Mesenchymal stem cell (in vitro differentiated cells and primary cell): ENCODE data around the gene EDDM3A.

Experiments used
- DNase-seq: peaks from one replicate; pipeline ENCODE4 v3.0.0-alpha.2; 2013
- H2AFZ ChIP-seq: one replicate; pipeline ENCODE4 v1.6.1; 2013; ENCODE audit warnings: low read depth, mild to moderate bottlenecking, control low read depth, inconsistent platforms, low read length, moderate library complexity
- H2AK5ac ChIP-seq: 2 replicates; pipeline ENCODE4 v1.6.1; 2013; ENCODE audit warnings: low read length, moderate library complexity, mild to moderate bottlenecking, inconsistent platforms; ENCODE audit not compliant: severe bottlenecking
- H2BK120ac ChIP-seq: one replicate; pipeline ENCODE4 v1.6.1; 2013; ENCODE audit warnings: low read depth, mild to moderate bottlenecking, inconsistent platforms, low read length, moderate library complexity
- H2BK12ac ChIP-seq, 2 experiments: one replicate each; pipeline ENCODE4 v1.6.1; 2013; ENCODE audit warnings: inconsistent platforms in 2 of 2, low read length in 2 of 2, mild to moderate bottlenecking in 2 of 2, moderate library complexity in 2 of 2, control low read depth in 1 of 2
- H2BK15ac ChIP-seq: one replicate; pipeline ENCODE4 v1.6.1; 2013; ENCODE audit warnings: mild to moderate bottlenecking, low read depth, inconsistent platforms; ENCODE audit not compliant: poor library complexity, severe bottlenecking
- H2BK5ac ChIP-seq: 2 replicates; pipeline ENCODE4 v1.6.1; 2013; ENCODE audit warnings: low read depth, mild to moderate bottlenecking, low read length, control low read depth, inconsistent platforms; ENCODE audit not compliant: poor library complexity, severe bottlenecking
- H3K14ac ChIP-seq, 2 experiments: one replicate each; pipeline ENCODE4 v1.6.1; 2013; ENCODE audit warnings: inconsistent platforms in 2 of 2, low read length in 2 of 2, control low read depth in 1 of 2, mild to moderate bottlenecking in 1 of 2, moderate library complexity in 1 of 2
- H3K18ac ChIP-seq, 2 experiments: one replicate each; pipeline ENCODE4 v1.6.1; 2013; ENCODE audit warnings: inconsistent platforms in 2 of 2, low read length in 2 of 2, control low read depth in 1 of 2, low read depth in 1 of 2, mild to moderate bottlenecking in 1 of 2
- H3K23ac ChIP-seq, 2 experiments: one replicate each; pipeline ENCODE4 v1.6.1; 2013; ENCODE audit warnings: inconsistent platforms in 2 of 2, low read length in 2 of 2, mild to moderate bottlenecking in 2 of 2, moderate library complexity in 2 of 2, control low read depth in 1 of 2
- H3K27ac ChIP-seq: 2 replicates; pipeline ENCODE4 v1.5.1; 2013; ENCODE audit warnings: mild to moderate bottlenecking, moderate library complexity, low read length, control low read depth, inconsistent platforms; ENCODE audit not compliant: poor library complexity, severe bottlenecking
- H3K27me3 ChIP-seq, 2 experiments: 2 replicates each; pipeline versions ENCODE4 v1.6.1 to v1.7.0; 2013; ENCODE audit warnings: low read length in 2 of 2, mild to moderate bottlenecking in 2 of 2, moderate library complexity in 2 of 2, control low read depth in 1 of 2, inconsistent platforms in 1 of 2; ENCODE audit not compliant: control insufficient read depth in 1 of 2, insufficient read depth in 1 of 2
- H3K36me3 ChIP-seq, 2 experiments: 2 replicates each; pipeline versions ENCODE4 v1.6.1 to v1.7.0; 2013; ENCODE audit warnings: low read length in 2 of 2, control low read depth in 1 of 2, inconsistent platforms in 1 of 2, low read depth in 1 of 2, mild to moderate bottlenecking in 1 of 2; ENCODE audit not compliant: insufficient read depth in 2 of 2, control insufficient read depth in 1 of 2
- H3K4ac ChIP-seq, 2 experiments: one replicate each; pipeline ENCODE4 v1.6.1; 2013; ENCODE audit warnings: inconsistent platforms in 2 of 2, low read length in 2 of 2, mild to moderate bottlenecking in 2 of 2, moderate library complexity in 2 of 2, control low read depth in 1 of 2, low read depth in 1 of 2
- H3K4me1 ChIP-seq: 2 replicates; pipeline ENCODE4 v1.6.1; 2013; ENCODE audit warnings: low read depth, low read length, control low read depth; ENCODE audit not compliant: control insufficient read depth, insufficient read depth
- H3K4me2 ChIP-seq: 2 replicates; pipeline ENCODE4 v1.6.1; 2013; ENCODE audit warnings: low read length, mild to moderate bottlenecking, inconsistent platforms; ENCODE audit not compliant: poor library complexity, severe bottlenecking
- H3K4me3 ChIP-seq, 2 experiments: 2 replicates each; pipeline versions ENCODE4 v1.5.1 to v1.7.0; 2013; ENCODE audit warnings: low read length in 2 of 2, mild to moderate bottlenecking in 2 of 2, control low read depth in 1 of 2, low read depth in 1 of 2; ENCODE audit not compliant: insufficient read depth in 1 of 2
- H3K79me1 ChIP-seq: replicated peaks from 2 replicates; pipeline ENCODE4 v1.6.1; 2013; ENCODE audit warnings: mild to moderate bottlenecking, control low read depth, low read length, inconsistent platforms; ENCODE audit not compliant: poor library complexity, severe bottlenecking
- H3K9ac ChIP-seq: 2 replicates; pipeline ENCODE4 v1.7.0; 2013; ENCODE audit warnings: mild to moderate bottlenecking, low read length, moderate library complexity
- H3K9me3 ChIP-seq: 2 replicates; pipeline ENCODE4 v1.7.0; 2013; ENCODE audit warnings: mild to moderate bottlenecking, low read length; ENCODE audit not compliant: control insufficient read depth
- H4K8ac ChIP-seq: one replicate; pipeline ENCODE4 v1.6.1; 2013; ENCODE audit warnings: inconsistent platforms, mild to moderate bottlenecking, low read length, moderate library complexity
- H4K91ac ChIP-seq: one replicate; pipeline ENCODE4 v1.6.1; 2013; ENCODE audit warnings: mild to moderate bottlenecking, low read length, inconsistent platforms
- WGBS: methylation state at CpG from one replicate; pipeline ENCODE4 v1.1.7; 2013; ENCODE audit warnings: mixed read lengths; 5-methylcytosine and 5-hydroxymethylcytosine counted together

EDDM3A gene

GRCh38 chr14:20791597-20791996 lies 45.9 kb downstream of the EDDM3A start:
- no peaks in the 10 kb centered on the region for H3K79me1 ChIP-seq
- H3K27me3 ChIP-seq: peaks cover 0 to 4% of the 10 kb centered on the region in 2 experiments
- no peak overlapping the region for H3K4me2 ChIP-seq
- no peak overlapping the region for H4K8ac ChIP-seq
- H2BK15ac ChIP-seq: no peak overlapping the region
- H4K91ac ChIP-seq: no peak overlapping the region
- no peaks in the 10 kb centered on the region for H3K4me1 ChIP-seq
- H3K18ac ChIP-seq: no peak overlapping the region
- no peak overlapping the region for H3K4me3 ChIP-seq
- 71% methylated on average over 1 of the region's 2 CpGs for WGBS
- no peak overlapping the region for H2BK12ac ChIP-seq
- no peak overlapping the region for H3K4ac ChIP-seq
- H3K23ac ChIP-seq: no peak overlapping the region
- no peak overlapping the region for H2AFZ ChIP-seq
- DNase-seq: no peak
- no peaks in the 10 kb centered on the region for H3K36me3 ChIP-seq
- no peak overlapping the region for H3K9ac ChIP-seq
- no peak overlapping the region for H2BK5ac ChIP-seq
- H3K27ac ChIP-seq: no peak overlapping the region
- no peak overlapping the region for H3K14ac ChIP-seq
- H2BK120ac ChIP-seq: no peak overlapping the region
- no peaks in the 10 kb centered on the region for H3K9me3 ChIP-seq
- H2AK5ac ChIP-seq: no peak overlapping the region

- H2BK12ac ChIP-seq: no peak overlapping the region
- no peaks in the 10 kb centered on the region for H3K4me1 ChIP-seq
- no peak overlapping the region for H2AFZ ChIP-seq
- no peak overlapping the region for H3K27ac ChIP-seq
- no peak overlapping the region for H3K23ac ChIP-seq
- H3K14ac ChIP-seq: no peak overlapping the region
- H3K9me3 ChIP-seq: no peaks in the 10 kb centered on the region
- peaks cover 0 to 4% of the 10 kb centered on the region in 2 experiments for H3K27me3 ChIP-seq
- no peak overlapping the region for H2BK120ac ChIP-seq
- no peak overlapping the region for H3K9ac ChIP-seq
- H3K36me3 ChIP-seq: no peaks in the 10 kb centered on the region
- H3K4me2 ChIP-seq: no peak overlapping the region
- DNase-seq: no peak
- no peak overlapping the region for H2BK5ac ChIP-seq
- WGBS: 83% methylated on average over 3 of the region's 4 CpGs
- no peaks in the 10 kb centered on the region for H3K79me1 ChIP-seq
- H3K18ac ChIP-seq: no peak overlapping the region
- no peak overlapping the region for H4K8ac ChIP-seq
- H4K91ac ChIP-seq: no peak overlapping the region
- no peak overlapping the region for H2BK15ac ChIP-seq
- H3K4me3 ChIP-seq: no peak overlapping the region
- H3K4ac ChIP-seq: no peak overlapping the region
- no peak overlapping the region for H2AK5ac ChIP-seq
Measured at GRCh38 chr14:20792556-20792955, 46.9 kb downstream of the EDDM3A start.

GRCh38 chr14:20794644-20795369 lies 49.1 kb downstream of the EDDM3A start:
- Histone ChIP-seq H3K4me2 (no peak overlapping the region), H3K9me3 (no peaks in the 10 kb centered on the region), H2BK5ac (no peak overlapping the region), H2AFZ (no peak overlapping the region), H3K18ac (no peak overlapping the region), H3K36me3 (no peaks in the 10 kb centered on the region), H3K9ac (no peak overlapping the region), H3K27me3 (peaks cover under 1 to 8% of the 10 kb centered on the region in 2 experiments), H2AK5ac (no peak overlapping the region), H3K27ac (no peak overlapping the region), H3K4me3 (no peak overlapping the region), H3K79me1 (no peaks in the 10 kb centered on the region), H2BK120ac (no peak overlapping the region), H3K4me1 (no peaks in the 10 kb centered on the region), H3K23ac (no peak overlapping the region), H4K8ac (no peak overlapping the region), H4K91ac (no peak overlapping the region), H2BK12ac (no peak overlapping the region), H3K4ac (no peak overlapping the region), H3K14ac (no peak overlapping the region), H2BK15ac (no peak overlapping the region)
- no peak for DNase-seq
- WGBS: 66% methylated on average over 6 of the region's 7 CpGs

- Histone ChIP-seq H3K14ac (no peak overlapping the region), H3K4ac (no peak overlapping the region), H3K36me3 (no peaks in the 10 kb centered on the region), H3K4me1 (no peaks in the 10 kb centered on the region), H3K4me3 (no peak overlapping the region), H2BK12ac (no peak overlapping the region), H3K9ac (no peak overlapping the region), H4K8ac (no peak overlapping the region), H3K9me3 (no peaks in the 10 kb centered on the region), H3K27me3 (peaks cover 5 to 24% of the 10 kb centered on the region in 2 experiments), H3K18ac (no peak overlapping the region), H2AFZ (no peak overlapping the region), H2AK5ac (no peak overlapping the region), H2BK120ac (no peak overlapping the region), H3K23ac (no peak overlapping the region), H2BK15ac (no peak overlapping the region), H3K79me1 (no peaks in the 10 kb centered on the region), H3K27ac (no peak overlapping the region), H4K91ac (no peak overlapping the region), H2BK5ac (no peak overlapping the region), H3K4me2 (no peak overlapping the region)
- 75% methylated on average over 1 of the region's 1 CpG for WGBS
- no peak for DNase-seq
Measured at GRCh38 chr14:20797164-20797563, 51.5 kb downstream of the EDDM3A start.
